GM12878 (cell line): ENCODE data around the gene MPDZ. TPM values are rescaled to one million over a fixed set of nuclear protein-coding genes. Genes with fewer than 3 reads are reported as not detected.

ENCODE experiments used
- ATAC-seq: fragments of 200-7000 bp; cut with Tn5 transposase; 3 replicates; pipeline ENCODE4 v1.9.1; 2020; ENCODE audit warnings: mild to moderate bottlenecking, moderate library complexity
- BruUV-seq: library from RNA; stranded (reverse); fragments of 400-500 nt; replicated peaks from 2 replicates; lab custom pipeline; 2021; lab: Mats Ljungman, UMichigan
- CTCF ChIA-PET: fragments of 300-600 bp; sonication (Branson Sonifier 250); formaldehyde crosslinking; extraction: SDS; loops from one replicate; lab custom pipeline; 2021; ENCODE audit warnings: inconsistent platforms; lab: Yijun Ruan, JAX
- POLR2A ChIA-PET: fragments of 350-600 bp; formaldehyde crosslinking; extraction: SDS; loops from one replicate; lab custom pipeline; 2021; ENCODE audit warnings: inconsistent platforms; lab: Charles Lee
- RAD21 ChIA-PET: fragments of 300-600 bp; sonication (Branson Sonifier 250); formaldehyde crosslinking; loops from one replicate; lab custom pipeline; 2023; ENCODE audit warnings: antibody characterized with exemption; ENCODE audit not compliant: unreplicated experiment; lab: Charles Lee
- SMC1A ChIA-PET: fragments of 300-600 bp; sonication (Branson Sonifier 250); formaldehyde crosslinking; loops from one replicate; lab custom pipeline; 2023; ENCODE audit not compliant: unreplicated experiment, uncharacterized antibody; lab: Charles Lee
- DNase-seq: peaks from one replicate; pipeline ENCODE4 v3.0.0-alpha.2; 2011; ENCODE audit warnings: low read depth, low spot score
- FAIRE-seq: peaks from 3 replicates; lab custom pipeline; 2011; peaks lifted over from hg19 to GRCh38; lab: Jason Lieb, UNC
- H2AFZ ChIP-seq: 2 replicates; pipeline ENCODE4 v1.6.0; 2011; ENCODE audit warnings: low read depth, low read length, control low read depth; ENCODE audit not compliant: control insufficient read depth
- H3K27ac ChIP-seq: 2 replicates; pipeline ENCODE4 v1.5.1; 2011; ENCODE audit warnings: control low read depth; ENCODE audit not compliant: control insufficient read depth, insufficient read depth
- H3K27me3 ChIP-seq, 2 experiments: replicated peaks in 1 of 2; 2 replicates each; pipeline versions ENCODE4 v1.6.0 to v1.6.1; 2011; ENCODE audit warnings: low read length in 1 of 2; ENCODE audit not compliant: control insufficient read depth in 2 of 2, insufficient read depth in 2 of 2
- H3K36me3 ChIP-seq, 2 experiments: 2 replicates each; pipeline ENCODE4 v1.5.1; 2011; ENCODE audit warnings: low read length in 1 of 2; ENCODE audit not compliant: control insufficient read depth in 2 of 2, insufficient read depth in 2 of 2
- H3K4me1 ChIP-seq: 2 replicates; pipeline ENCODE4 v1.6.1; 2011; ENCODE audit warnings: mild to moderate bottlenecking, low read length, moderate library complexity, mixed read lengths; ENCODE audit not compliant: control insufficient read depth, insufficient read depth
- H3K4me2 ChIP-seq: 2 replicates; pipeline ENCODE4 v1.6.0; 2011; ENCODE audit warnings: control low read depth; ENCODE audit not compliant: control insufficient read depth, insufficient read depth
- H3K4me3 ChIP-seq: fragments of 200-600 bp; sonication (generic); 2 replicates; pipeline ENCODE4 v1.5.1; 2016
- H3K79me2 ChIP-seq: 2 replicates; pipeline ENCODE4 v1.6.0; 2011; ENCODE audit warnings: low read length; ENCODE audit not compliant: control insufficient read depth, insufficient read depth
- H3K9ac ChIP-seq: 2 replicates; pipeline ENCODE4 v1.8.0; 2011; ENCODE audit warnings: low read length, control low read depth, mixed read lengths; ENCODE audit not compliant: control insufficient read depth, insufficient read depth
- H3K9me3 ChIP-seq: replicated peaks from 3 replicates; pipeline ENCODE4 v1.5.1; 2011; ENCODE audit warnings: mild to moderate bottlenecking, low read length; ENCODE audit not compliant: control insufficient read depth, insufficient read depth
- H4K20me1 ChIP-seq: 2 replicates; pipeline ENCODE4 v1.6.0; 2011; ENCODE audit not compliant: control insufficient read depth, insufficient read depth
- CBX5 ChIP-seq: sonication (generic); IDR thresholded peaks from 2 replicates; pipeline ENCODE4 v1.6.1; 2016; ENCODE audit warnings: low read depth, moderate library complexity, mild to moderate bottlenecking, inconsistent platforms
- E4F1 ChIP-seq: fragments of 450-650 bp; IDR thresholded peaks from 2 replicates; pipeline ENCODE4 v1.6.1; 2018; ENCODE audit warnings: borderline replicate concordance, mild to moderate bottlenecking; ENCODE audit not compliant: partially characterized antibody
- FOXM1 ChIP-seq: IDR thresholded peaks from 2 replicates; pipeline ENCODE4 v1.6.1; 2012; ENCODE audit warnings: low read depth, mild to moderate bottlenecking, inconsistent platforms, low read length, moderate library complexity
- MYB ChIP-seq: fragments of 150-350 bp; IDR thresholded peaks from 2 replicates; pipeline ENCODE4 v1.6.1; 2014; ENCODE audit warnings: mild to moderate bottlenecking, low read depth, low read length, borderline replicate concordance
- NR2C2 ChIP-seq: IDR thresholded peaks from 2 replicates; pipeline ENCODE4 v1.6.1; 2011; ENCODE audit warnings: borderline replicate concordance, low read depth; ENCODE audit not compliant: control insufficient read depth, insufficient read length
- RELA ChIP-seq: fragments of 450-650 bp; IDR thresholded peaks from 2 replicates; pipeline ENCODE4 v1.8.0; 2014; ENCODE audit warnings: borderline replicate concordance; ENCODE audit not compliant: partially characterized antibody
- SREBF2 ChIP-seq: IDR thresholded peaks from 2 replicates; pipeline ENCODE4 v1.6.1; 2012; ENCODE audit warnings: mild to moderate bottlenecking, low read length
- TCF3 ChIP-seq: IDR thresholded peaks from 2 replicates; pipeline ENCODE4 v1.6.1; 2012; ENCODE audit warnings: low read depth, mild to moderate bottlenecking, low read length, borderline replicate concordance; ENCODE audit not compliant: insufficient read depth
- WGBS: methylation state at CpG from one replicate; pipeline ENCODE4 v1.1.6; 2016; ENCODE audit warnings: low lambda C conversion rate; ENCODE audit not compliant: insufficient replicate concordance, insufficient coverage; ENCODE audit errors: missing lambda C conversion rate; 5-methylcytosine and 5-hydroxymethylcytosine counted together
- in situ Hi-C: fragments of 300-500 bp; cut with MboI; formaldehyde crosslinking; loops from 9 replicates; pipeline ENCODE4 v1.14.3; 2018; ENCODE audit warnings: mixed read lengths
- intact Hi-C: fragments of 100-400 bp; cut with micrococcal nuclease; formaldehyde crosslinking; loops from one replicate; pipeline ENCODE4 v1.14.2; 2022; ENCODE audit not compliant: unreplicated experiment
- polyA plus RNA-seq, 11 experiments: library from polyadenylated mRNA; depleted of rRNA in 4 of 11; unstranded in 6 of 11; stranded (reverse) in 5 of 11; fragments of >200 nt; fragmentation: Nextera tagmentation in 4 of 11; fragmentation: Illumina TruSeq in 1 of 11; extraction: Ambion mirVana in 4 of 11; extraction: Trizol in 1 of 11; gene quantifications; 1 replicate in 1 of 11; 2 replicates in 10 of 11; pipeline versions ENCODE4 v1.2.1 to v1.2.3, GENCODE V29; 2011 to 2016; ENCODE audit warnings: inconsistent platforms in 2 of 11, missing spikeins in 2 of 11, low read depth in 1 of 11
- total RNA-seq, 4 experiments: library from RNA; depleted of rRNA in 3 of 4; stranded (reverse); fragments of >200 nt in 3 of 4; fragmentation: Illumina TruSeq in 1 of 4; extraction: Trizol in 1 of 4; gene quantifications; 2 replicates each; pipeline versions ENCODE4 v1.2.1 to v1.2.3, GENCODE V29; 2013 to 2021

Gene MPDZ
- total and polyA plus RNA-seq, 10 of the 15 experiments (the other 5 are each of a cell fraction or from before 2014, with no cell fraction given), result 0.36 TPM; not detected in 9

DNA sequence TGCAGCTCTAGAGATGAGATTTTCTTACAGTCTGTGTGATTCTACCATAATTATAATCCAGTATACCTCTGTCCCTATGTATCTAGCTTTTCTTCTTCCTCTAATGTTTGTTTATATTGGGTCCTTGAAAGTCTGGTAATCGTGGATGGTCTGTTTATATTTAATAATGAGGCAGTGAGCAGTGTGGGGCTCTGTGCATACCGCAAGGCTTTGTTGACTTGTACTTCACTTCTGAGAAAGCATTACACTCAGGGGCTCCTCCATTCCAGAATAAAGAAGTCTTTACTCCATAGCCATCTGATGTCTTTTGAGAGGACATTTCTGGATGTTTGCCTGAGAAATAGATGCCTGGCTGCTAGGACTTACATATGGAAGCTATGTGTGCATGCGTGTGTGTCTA lies 4.5 kb upstream of the MPDZ start:
- ATAC-seq (no peak), FAIRE-seq (no peak), DNase-seq (no peak)
- H3K4me2 ChIP-seq, result no peak overlapping the region
- no peaks in the 10 kb centered on the region for H3K27me3 ChIP-seq
- 55% methylated on average over 3 of the region's 3 CpGs for WGBS
- H3K79me2 ChIP-seq, result no peaks in the 10 kb centered on the region
- H4K20me1 ChIP-seq, result no peaks in the 10 kb centered on the region
- H3K27ac ChIP-seq, result no peak overlapping the region
- no peaks in the 10 kb centered on the region for H3K9me3 ChIP-seq
- in situ Hi-C loops (no loop called here), intact Hi-C loops (no loop called here)
- H3K9ac ChIP-seq, result no peak overlapping the region
- H2AFZ ChIP-seq, result no peak overlapping the region
- no TSS peak for BruUV-seq
- SMC1A ChIA-PET, result no interaction called here
- no peaks in the 10 kb centered on the region for H3K4me1 ChIP-seq
- POLR2A ChIA-PET, result no interaction called here
- no peak overlapping the region for H3K4me3 ChIP-seq
- CTCF ChIA-PET, result no interaction called here
- H3K36me3 ChIP-seq, result no peaks in the 10 kb centered on the region
- RAD21 ChIA-PET, result no interaction called here
- no peak for TF ChIP-seq NR2C2
- TF ChIP-seq CBX5, result no peak
- TF ChIP-seq MYB, result no peak
- no peak for TF ChIP-seq E4F1
- TF ChIP-seq TCF3, result no peak
- no peak for TF ChIP-seq SREBF2
- no peak for TF ChIP-seq RELA
- no peak for TF ChIP-seq FOXM1
